HT1080 (cell line): ENCODE results near the gene CREBRF. TPM values are rescaled to one million over a fixed set of nuclear protein-coding genes. Genes with fewer than 3 reads are reported as not detected.
"Not testable (repeated sequence)": the region's sequence is repeated elsewhere in the genome, so short reads cannot be mapped to it uniquely, and the experiment has no call there.

Experiments
- DNase-seq: peaks from one replicate; pipeline ENCODE4 v3.0.0-alpha.2; 2015; ENCODE audit warnings: low read depth
- total RNA-seq: library from RNA; depleted of rRNA; stranded (reverse); fragments of >200 nt; shearing (Covaris generic); gene quantifications from 2 replicates; pipeline ENCODE4 v1.2.3, GENCODE V29; 2014

Gene CREBRF
- total RNA-seq, 1 experiment from 2014 or later, result 3.6 TPM

- DNase-seq, result no peak
These were observed 19.8 kb downstream of the CREBRF start for GRCh38 chr5:173075970-173076369.

DNA sequence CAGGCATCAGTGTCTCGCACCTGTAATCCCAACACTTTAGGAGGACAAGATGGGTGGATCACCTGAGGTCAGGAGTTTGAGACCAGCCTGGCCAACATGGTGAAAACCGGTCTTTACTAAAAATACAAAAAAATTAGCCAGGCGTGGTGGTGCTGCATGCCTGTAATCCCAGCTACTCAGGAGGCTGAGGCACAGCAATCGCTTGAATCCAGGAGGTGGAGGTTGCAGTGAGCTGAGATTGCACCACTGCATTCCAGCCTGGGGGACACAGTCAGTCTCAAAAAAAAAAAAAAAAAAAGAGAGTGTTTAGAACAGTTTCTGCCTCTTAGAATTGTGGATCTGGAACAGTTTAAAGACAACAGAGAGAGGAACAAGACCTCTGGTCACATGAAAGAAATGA, 20.3 kb downstream of the CREBRF start:
- DNase-seq, result not testable (repeated sequence)

GRCh38 chr5:173078878-173079277, 22.7 kb downstream of the CREBRF start:
- DNase-seq, result no peak

- DNase-seq, result no peak
These were observed 33.4 kb downstream of the CREBRF start for GRCh38 chr5:173089581-173089980.

DNA sequence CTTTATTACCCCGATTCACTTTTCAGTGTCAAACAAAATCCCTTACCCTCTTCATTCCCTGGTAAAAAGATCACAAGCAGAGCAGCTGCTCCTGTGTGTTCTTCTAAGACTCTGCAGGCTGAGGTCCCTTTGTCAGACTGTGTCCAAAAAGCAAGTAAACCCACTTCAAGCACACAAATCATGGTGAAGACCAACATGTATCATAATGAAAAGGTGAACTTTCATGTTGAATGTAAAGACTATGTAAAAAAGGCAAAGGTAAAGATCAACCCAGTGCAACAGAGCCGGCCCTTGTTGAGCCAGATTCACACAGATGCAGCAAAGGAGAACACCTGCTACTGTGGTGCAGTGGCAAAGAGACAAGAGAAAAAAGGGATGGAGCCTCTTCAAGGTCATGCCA, 34.5 kb downstream of the CREBRF start:
- DNase-seq, result no peak

DNA sequence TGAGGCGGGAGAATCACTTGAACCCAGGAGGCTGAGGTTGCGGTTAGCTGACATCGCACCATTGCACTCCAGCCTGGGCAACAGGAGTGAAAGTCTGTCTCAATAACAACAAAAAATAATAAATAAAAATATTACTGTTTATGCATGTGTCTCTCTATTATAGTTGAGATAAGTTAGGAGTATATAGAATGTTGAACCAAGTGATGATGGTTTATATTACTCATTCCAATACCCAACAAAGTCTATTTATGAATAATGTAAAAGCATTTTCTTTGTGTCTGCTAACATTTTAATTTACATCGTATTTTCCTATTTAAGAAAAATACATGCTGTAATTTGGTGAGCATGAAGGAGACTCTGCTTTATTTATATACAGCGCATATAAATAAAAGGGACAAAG, 35.8 kb downstream of the CREBRF start:
- no peak for DNase-seq

GRCh38 chr5:173093606-173094005, 37.5 kb downstream of the CREBRF start:
- no peak for DNase-seq

- peak; percentile 65 for DNase-seq
These were observed 38.0 kb downstream of the CREBRF start for GRCh38 chr5:173094012-173094661.

DNA sequence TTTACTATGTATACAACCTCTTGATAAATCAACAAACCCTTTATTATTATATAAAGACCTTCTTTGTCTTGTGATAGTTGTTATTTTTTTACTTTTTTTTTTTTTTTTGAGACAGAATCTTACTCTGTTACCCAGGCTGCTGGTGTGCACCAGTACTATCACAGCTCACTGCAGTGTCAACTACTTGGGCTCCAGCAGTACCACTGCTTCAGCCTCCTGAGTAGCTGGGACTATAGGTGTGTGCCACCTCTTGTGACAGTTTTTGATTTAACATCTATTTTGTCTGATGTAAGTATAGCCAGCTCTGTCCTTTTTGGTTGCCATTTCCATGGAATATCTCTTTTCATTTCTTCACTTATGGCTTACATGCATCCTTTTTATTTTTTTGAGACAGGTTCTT, 42.6 kb downstream of the CREBRF start:
- no peak for DNase-seq

DNA sequence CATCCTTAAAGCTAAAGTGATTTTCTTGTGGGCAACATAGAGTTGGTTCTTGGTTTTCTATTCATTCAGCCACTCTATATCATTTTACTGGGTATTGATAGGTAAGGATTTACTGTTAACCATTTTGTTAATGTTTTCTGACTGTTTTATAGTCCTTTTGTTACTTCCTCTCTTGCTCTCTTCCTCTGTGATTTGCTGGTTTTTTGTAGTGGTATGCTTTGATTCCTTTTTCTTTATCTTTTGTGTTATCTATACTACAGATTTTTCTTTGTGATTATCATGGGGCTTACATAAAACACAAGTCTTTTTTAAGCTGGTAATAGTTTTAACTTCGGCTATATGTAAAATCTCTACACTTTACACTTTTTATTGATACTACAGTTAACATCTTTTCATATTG, 43.3 kb downstream of the CREBRF start:
- DNase-seq, result no peak

- no peak for DNase-seq
These were observed 45.1 kb downstream of the CREBRF start for GRCh38 chr5:173101245-173101644.

DNA sequence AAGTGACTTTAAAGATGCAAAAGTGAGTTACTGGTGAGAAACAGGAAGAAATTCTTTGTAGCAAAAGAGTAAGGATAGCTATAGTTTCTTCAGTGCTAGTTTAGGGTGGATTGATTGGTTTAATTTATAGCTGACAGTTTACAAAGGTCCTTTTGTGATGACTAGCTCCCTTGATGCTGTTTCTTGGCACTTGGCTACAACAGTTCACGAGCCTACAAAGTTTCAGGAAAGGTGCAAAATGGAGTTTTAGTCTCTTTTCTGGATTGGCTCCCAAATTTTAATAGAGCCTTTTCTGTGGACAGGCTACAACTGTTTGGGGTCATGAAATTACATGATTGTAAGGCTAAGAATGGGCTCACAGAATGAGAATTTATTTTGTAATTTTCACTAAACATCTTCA, 47.3 kb downstream of the CREBRF start:
- no peak for DNase-seq

- DNase-seq, result peak; percentile 4
These were observed 52.8 kb downstream of the CREBRF start for GRCh38 chr5:173108914-173109313.

DNA sequence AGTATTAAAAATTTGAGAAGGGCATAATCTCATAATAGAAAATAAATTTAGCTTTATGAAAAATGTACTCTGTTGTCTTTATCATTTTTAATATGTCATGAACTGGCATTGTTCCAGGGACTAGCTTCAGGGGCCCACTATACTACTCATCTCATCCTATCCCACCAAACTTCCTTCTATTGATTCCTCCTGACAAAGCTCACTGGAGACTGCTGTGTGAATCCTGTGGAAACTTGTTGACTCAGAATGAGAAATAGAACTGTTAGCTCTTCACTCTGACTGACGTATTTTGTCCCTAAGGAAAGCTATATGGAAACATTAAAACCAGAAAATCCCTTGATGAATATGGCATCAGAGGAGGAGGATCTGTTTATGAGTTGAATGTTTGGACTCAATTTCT, 58.4 kb downstream of the CREBRF start:
- no peak for DNase-seq

- DNase-seq, result no peak
These were observed 63.6 kb downstream of the CREBRF start for GRCh38 chr5:173119719-173120118.

DNA sequence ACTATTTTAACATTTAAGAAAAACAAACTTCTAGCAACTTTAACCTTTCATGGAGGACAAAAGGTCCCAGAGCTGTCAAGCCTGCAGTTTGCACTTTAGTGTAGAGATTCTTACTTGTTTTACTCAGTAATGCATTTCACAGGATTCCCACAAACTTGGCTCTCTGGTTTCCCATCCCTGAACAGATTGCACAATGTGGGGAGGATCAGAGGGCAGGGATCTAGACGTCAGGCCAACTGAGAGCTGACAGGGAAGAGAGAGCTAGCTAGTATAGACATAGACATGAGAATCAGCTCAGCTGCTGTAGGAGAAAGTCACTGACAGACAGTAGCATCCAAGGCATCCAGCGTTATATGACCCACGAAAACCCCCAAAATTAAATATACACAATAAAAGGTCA, 67.3 kb downstream of the CREBRF start:
- no peak for DNase-seq

GRCh38 chr5:173132166-173132565, 76.0 kb downstream of the CREBRF start:
- DNase-seq, result not testable (repeated sequence)

DNA sequence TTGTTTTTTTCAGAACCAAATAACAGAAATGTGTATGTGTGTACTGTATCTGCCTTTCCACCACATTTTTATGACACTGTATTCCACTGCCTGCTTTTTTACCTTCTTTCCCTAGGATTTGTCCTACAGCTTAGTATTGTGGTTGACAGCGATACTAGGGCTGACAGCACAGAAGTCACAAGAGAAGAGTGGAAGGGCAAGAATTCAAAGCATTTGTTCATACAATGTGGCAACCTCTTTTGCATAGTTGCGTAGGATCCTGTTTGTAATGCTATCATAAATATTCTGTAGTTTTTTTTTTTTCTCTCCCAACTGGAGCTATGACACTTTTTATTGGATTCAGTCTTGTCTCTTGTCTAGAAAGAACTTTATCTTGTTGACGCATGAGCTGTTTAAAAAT, 82.6 kb downstream of the CREBRF start:
- no peak for DNase-seq

GRCh38 chr5:173139631-173140030, 83.5 kb downstream of the CREBRF start:
- no peak for DNase-seq

DNA sequence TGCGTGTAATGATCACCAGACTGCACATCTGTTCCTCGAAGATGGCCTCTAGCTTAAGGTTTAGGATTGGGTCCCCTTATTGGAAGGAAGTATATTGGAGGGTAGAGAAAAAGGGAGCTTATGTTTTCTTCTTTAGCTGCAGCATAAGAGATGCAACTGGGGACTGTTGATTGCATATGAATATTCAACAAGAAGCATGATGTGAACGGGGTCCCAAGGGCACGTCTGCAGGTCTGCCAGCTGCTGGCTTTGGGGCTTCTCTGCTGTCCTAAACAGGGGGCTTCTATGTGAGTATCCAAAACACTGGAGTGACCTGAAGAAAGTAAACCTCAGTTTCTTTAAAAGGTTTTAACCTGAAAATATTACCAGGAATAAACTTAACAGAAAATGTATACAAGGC, 84.6 kb downstream of the CREBRF start:
- DNase-seq, result no peak

DNA sequence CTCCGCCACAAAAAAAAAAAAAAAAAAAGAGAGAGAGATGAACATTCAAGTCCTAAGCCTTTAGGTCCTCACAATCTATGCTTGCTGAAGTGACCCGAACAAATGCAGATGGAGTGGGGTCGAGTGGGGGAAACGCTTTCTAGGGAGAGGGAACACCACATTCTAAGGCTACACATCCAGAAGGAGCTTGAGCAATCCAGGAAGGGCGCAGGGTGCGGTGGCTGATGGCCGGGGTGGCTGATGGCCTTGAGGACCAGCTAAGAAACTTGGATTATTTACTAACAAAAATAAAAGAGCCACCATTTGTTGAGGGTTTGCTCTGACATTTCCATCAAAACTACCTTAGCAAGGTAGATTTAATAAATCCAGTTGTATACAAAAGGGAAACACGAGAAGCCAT, 87.4 kb downstream of the CREBRF start:
- no peak for DNase-seq

- DNase-seq, result peak; percentile 94
These were observed 88.3 kb downstream of the CREBRF start, which contains the start of gene BNIP1 for GRCh38 chr5:173144200-173145176. BNIP1 (plus strand) TSS chr5:173144531; CDS start chr5:173144546, 15 bp downstream.

DNA sequence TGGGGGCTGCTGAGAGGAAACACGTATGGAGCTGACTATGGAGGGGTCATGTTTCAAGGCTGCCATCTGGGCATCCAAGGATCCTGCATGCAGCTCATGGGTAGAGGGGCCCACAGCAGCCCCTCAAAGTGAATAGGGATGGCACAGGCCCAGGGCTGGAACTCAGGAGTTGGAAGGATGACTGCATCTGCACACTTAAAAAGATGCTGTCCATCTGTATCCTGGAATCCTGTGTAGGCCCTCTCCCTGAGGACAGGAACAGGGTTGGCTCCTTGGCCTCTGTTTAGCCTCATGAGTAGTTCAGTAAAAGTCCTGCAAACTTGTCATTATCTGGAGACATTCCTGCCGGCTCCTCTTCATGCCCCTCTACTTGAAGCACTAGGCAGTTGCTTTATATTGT, 92.2 kb downstream of the CREBRF start:
- no peak for DNase-seq
